ENCODE data around the gene ST6GALNAC5.

- no peak for TF ChIP-seq CTCF (IDR thresholded peaks at IDR 0.05)
- no peak for TF ChIP-seq EZH2 (IDR thresholded peaks at IDR 0.05)
- no peak for TF ChIP-seq EZH2phosphoT487 (IDR thresholded peaks at IDR 0.05)
Observed at GRCh38 chr1:76833151-76833550, 34.1 kb upstream of the ST6GALNAC5 start.
